CD4-positive, alpha-beta memory T cell (primary cell): ENCODE data around the gene USP34. TPM values are rescaled to one million over a fixed set of nuclear protein-coding genes. Genes with fewer than 3 reads are reported as not detected.
A peak's percentile ranks its signal among the peaks of the same experiment; 100 is the strongest.

Source experiments
- CTCF ChIA-PET: fragments of 350-600 bp; sonication (Branson Sonifier 250); formaldehyde crosslinking; loops from one replicate; lab custom pipeline; 2021; ENCODE audit warnings: inconsistent platforms; ENCODE audit not compliant: partially characterized antibody; lab: Charles Lee
- POLR2A ChIA-PET: fragments of 350-600 bp; sonication (Branson Sonifier 250); formaldehyde crosslinking; loops from one replicate; lab custom pipeline; 2021; ENCODE audit not compliant: partially characterized antibody; lab: Charles Lee
- DNase-seq, 5 donors: peaks; one replicate each; pipeline versions ENCODE4 v3.0.0 to v3.0.0-alpha.2; 2020 to 2022; ENCODE audit warnings: mixed read lengths in 1 of 5
- H3K27ac ChIP-seq: one replicate; pipeline ENCODE4 v1.7.0; 2013; ENCODE audit warnings: low read depth, low read length
- H3K27me3 ChIP-seq: 2 replicates; pipeline ENCODE4 v1.7.0; 2013; ENCODE audit warnings: mild to moderate bottlenecking, low read length, moderate library complexity; ENCODE audit not compliant: insufficient read depth
- H3K36me3 ChIP-seq: 2 replicates; pipeline ENCODE4 v1.7.0; 2013; ENCODE audit warnings: mild to moderate bottlenecking, low read length, moderate library complexity; ENCODE audit not compliant: insufficient read depth
- H3K4me1 ChIP-seq: 2 replicates; pipeline ENCODE4 v1.7.0; 2013; ENCODE audit warnings: mild to moderate bottlenecking, low read length, moderate library complexity; ENCODE audit not compliant: insufficient read depth
- H3K4me3 ChIP-seq, 2 donors: one replicate each; pipeline ENCODE4 v1.7.0; 2013; ENCODE audit warnings: low read length in 2 of 2, mild to moderate bottlenecking in 1 of 2
- H3K9me3 ChIP-seq, 2 donors: one replicate each; pipeline ENCODE4 v1.7.0; 2013; ENCODE audit warnings: low read length in 2 of 2, control low read depth in 1 of 2; ENCODE audit not compliant: control insufficient read depth in 1 of 2
- H3K27ac Mint-ChIP-seq, 7 donors: one replicate each; pipeline ENCODE4 v1.8.0; 2020 to 2021; ENCODE audit warnings: mixed read lengths in 7 of 7, mild to moderate bottlenecking in 6 of 7, inconsistent platforms in 3 of 7, moderate library complexity in 3 of 7
- H3K27me3 Mint-ChIP-seq, 2 donors: one replicate each; pipeline ENCODE4 v1.8.0; 2020 to 2021; ENCODE audit warnings: mixed read lengths in 2 of 2
- H3K36me3 Mint-ChIP-seq, 2 donors: one replicate each; pipeline ENCODE4 v1.8.0; 2020 to 2021; ENCODE audit warnings: mixed read lengths in 2 of 2, inconsistent platforms in 1 of 2, mild to moderate bottlenecking in 1 of 2
- H3K4me1 Mint-ChIP-seq, 4 donors: one replicate each; pipeline ENCODE4 v1.8.0; 2020 to 2021; ENCODE audit warnings: mixed read lengths in 4 of 4, mild to moderate bottlenecking in 1 of 4
- H3K4me3 Mint-ChIP-seq, 8 donors: one replicate each; pipeline ENCODE4 v1.8.0; 2020 to 2021; ENCODE audit warnings: mixed read lengths in 8 of 8, mild to moderate bottlenecking in 7 of 8, moderate library complexity in 6 of 8, inconsistent platforms in 3 of 8
- H3K9me3 Mint-ChIP-seq, 8 donors: one replicate each; pipeline ENCODE4 v1.8.0; 2020 to 2021; ENCODE audit warnings: mixed read lengths in 8 of 8, mild to moderate bottlenecking in 5 of 8, inconsistent platforms in 3 of 8, moderate library complexity in 1 of 8
- intact Hi-C: fragments of 100-400 bp; cut with micrococcal nuclease; formaldehyde crosslinking; loops from one replicate; pipeline ENCODE4 v1.15.1; 2023
- polyA plus RNA-seq, 2 donors: library from polyadenylated mRNA; unstranded; fragments of 300-500 nt; fragmentation: Illumina TruSeq; gene quantifications; one replicate each; pipeline ENCODE4 v1.2.3, GENCODE V29; 2021
- total RNA-seq, 2 experiments: library from RNA; stranded (reverse); gene quantifications; one replicate each; pipeline ENCODE4 v1.2.3, GENCODE V29; 2021

The USP34 gene
- total and polyA plus RNA-seq, 4 experiments from 2014 or later, result 7.9 to 164 (median 94.9) TPM

GRCh38 chr2:61356958-61357350 lies 113.9 kb downstream of the USP34 start:
- peaks cover 47 to 57% of the 10 kb centered on the region in 2 donors for H3K36me3 Mint-ChIP-seq
- POLR2A ChIA-PET, result no interaction called here
- peaks cover 0 to 12% (median 6%) of the 10 kb centered on the region in 8 donors for H3K9me3 Mint-ChIP-seq
- no peak overlapping the region for H3K4me3 ChIP-seq
- peaks cover 12% of the 10 kb centered on the region for H3K4me1 ChIP-seq
- peak overlapping the region in 1 of 7 donors; percentile 36 for H3K27ac Mint-ChIP-seq
- no peaks in the 10 kb centered on the region for H3K9me3 ChIP-seq
- H3K27me3 ChIP-seq, result no peaks in the 10 kb centered on the region
- peak overlapping the region in 1 of 8 donors; percentile 38 for H3K4me3 Mint-ChIP-seq
- CTCF ChIA-PET, result interaction anchor here (1.2 kb wide), 1 partner anchor 13 kb away, joined by 3 read pairs; no protein-coding TSS in a partner anchor
- H3K27me3 Mint-ChIP-seq, result no peaks in the 10 kb centered on the region
- no peak for DNase-seq
- H3K27ac ChIP-seq, result no peak overlapping the region
- intact Hi-C loops, result no loop called here
- H3K4me1 Mint-ChIP-seq, result peaks cover 32 to 66% (median 46%) of the 10 kb centered on the region in 4 donors
- no peaks in the 10 kb centered on the region for H3K36me3 ChIP-seq

DNA sequence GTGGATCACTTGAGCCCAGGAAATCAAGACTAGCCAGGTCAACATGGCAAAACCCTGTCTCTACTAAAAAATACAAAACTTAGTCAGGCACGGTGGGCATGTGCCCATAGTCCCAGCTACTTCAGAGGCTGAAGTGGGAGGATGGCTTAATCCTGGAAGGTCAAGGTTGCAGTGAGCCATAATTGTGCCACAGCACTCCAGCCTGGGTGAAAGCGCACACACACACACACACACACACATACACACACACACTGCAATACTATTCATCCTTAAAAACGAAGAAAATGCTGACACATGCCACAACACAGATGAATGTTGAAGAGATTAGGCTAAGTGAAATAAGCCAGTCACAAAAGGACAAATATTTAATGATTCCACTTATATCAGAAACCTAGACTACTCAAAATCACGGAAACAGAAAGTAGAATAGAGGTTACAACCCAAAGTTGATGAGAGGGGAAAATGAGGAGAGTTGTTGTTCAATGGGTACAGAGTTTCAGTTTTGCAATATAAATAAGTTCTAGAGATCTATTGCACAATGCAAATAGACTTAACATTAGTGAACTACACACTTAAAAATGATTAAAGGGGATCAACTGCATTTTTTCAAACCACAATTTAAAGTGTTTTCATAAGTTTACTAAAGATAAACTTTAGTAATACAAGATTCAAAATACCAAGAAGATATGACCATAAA lies 114.5 kb downstream of the USP34 start:
- POLR2A ChIA-PET, result no interaction called here
- CTCF ChIA-PET, result interaction anchor here (1.2 kb wide), 1 partner anchor 13 kb away, joined by 3 read pairs; no protein-coding TSS in a partner anchor
- no peak overlapping the region for H3K27ac ChIP-seq

DNA sequence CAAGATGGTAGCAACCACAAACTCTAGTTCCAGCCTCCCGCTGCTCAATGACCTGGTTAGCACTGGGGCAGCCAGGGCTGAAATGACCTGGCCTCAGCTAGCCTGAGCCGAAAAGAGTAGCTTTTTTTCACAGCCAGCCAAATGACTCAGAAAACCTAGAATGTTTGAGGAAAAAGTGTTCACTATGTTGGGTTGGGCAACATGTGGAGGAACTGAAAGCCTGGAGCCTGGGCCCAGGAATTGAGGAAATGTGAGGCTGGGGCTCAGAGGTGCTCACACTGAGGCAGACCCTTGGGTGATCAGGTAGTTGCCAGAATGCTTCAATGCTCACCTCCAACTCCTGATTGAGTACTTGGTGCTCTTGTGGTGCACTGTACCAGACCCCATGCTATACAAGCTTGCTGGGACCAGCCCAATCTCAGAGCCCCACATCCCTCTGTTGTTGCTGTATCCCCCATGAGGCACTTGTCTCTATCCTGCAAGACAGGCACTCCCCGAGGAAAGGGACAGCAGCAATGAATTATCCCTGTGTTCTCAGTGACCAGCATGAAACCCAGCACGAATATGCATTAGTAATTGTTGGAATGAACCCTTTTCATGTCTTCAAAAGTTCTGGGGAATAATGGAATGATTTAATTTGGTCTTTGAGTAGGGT lies 116.2 kb downstream of the USP34 start:
- no peaks in the 10 kb centered on the region for H3K9me3 ChIP-seq
- peaks cover 12% of the 10 kb centered on the region for H3K4me1 ChIP-seq
- H3K27me3 ChIP-seq, result no peaks in the 10 kb centered on the region
- CTCF ChIA-PET, result no interaction called here
- Mint-ChIP-seq H3K4me3 (no peak overlapping the region), H3K27me3 (no peaks in the 10 kb centered on the region), H3K27ac (no peak overlapping the region), H3K9me3 (peaks cover 0 to 12% (median 6%) of the 10 kb centered on the region in 8 donors), H3K36me3 (peaks cover 50 to 60% of the 10 kb centered on the region in 2 donors), H3K4me1 (peaks cover 24 to 51% (median 34%) of the 10 kb centered on the region in 4 donors)
- DNase-seq, result no peak
- intact Hi-C loops, result no loop called here
- no peak overlapping the region for H3K27ac ChIP-seq
- no peak overlapping the region for H3K4me3 ChIP-seq
- no peaks in the 10 kb centered on the region for H3K36me3 ChIP-seq
- POLR2A ChIA-PET, result interaction anchor here (1.0 kb wide), 1 partner anchor 9 kb away, joined by 3 read pairs; no protein-coding TSS in a partner anchor

More for the DNA sequence above, 114.5 kb downstream of the USP34 start:
- Mint-ChIP-seq H3K36me3 (peaks cover 44 to 54% of the 10 kb centered on the region in 2 donors), H3K27me3 (no peaks in the 10 kb centered on the region), H3K4me3 (peak overlapping the region in 2 of 8 donors; percentile 38 to 46), H3K4me1 (peaks cover 30 to 63% (median 44%) of the 10 kb centered on the region in 4 donors), H3K27ac (peak overlapping the region in 2 of 7 donors; percentile 1 to 25), H3K9me3 (peaks cover 0 to 12% (median 6%) of the 10 kb centered on the region in 8 donors)
- Histone ChIP-seq H3K27me3 (no peaks in the 10 kb centered on the region), H3K9me3 (no peaks in the 10 kb centered on the region), H3K4me3 (no peak overlapping the region), H3K4me1 (peaks cover 12% of the 10 kb centered on the region), H3K36me3 (no peaks in the 10 kb centered on the region)
- intact Hi-C loops, result no loop called here
- DNase-seq, result no peak

- CTCF ChIA-PET, result no interaction called here
- POLR2A ChIA-PET, result interaction anchor here (1.0 kb wide), 2 partner anchors 8 to 17 kb away, joined by 3 to 4 read pairs; no protein-coding TSS in a partner anchor
Measured at GRCh38 chr2:61353909-61354308, 117.0 kb downstream of the USP34 start.

DNA sequence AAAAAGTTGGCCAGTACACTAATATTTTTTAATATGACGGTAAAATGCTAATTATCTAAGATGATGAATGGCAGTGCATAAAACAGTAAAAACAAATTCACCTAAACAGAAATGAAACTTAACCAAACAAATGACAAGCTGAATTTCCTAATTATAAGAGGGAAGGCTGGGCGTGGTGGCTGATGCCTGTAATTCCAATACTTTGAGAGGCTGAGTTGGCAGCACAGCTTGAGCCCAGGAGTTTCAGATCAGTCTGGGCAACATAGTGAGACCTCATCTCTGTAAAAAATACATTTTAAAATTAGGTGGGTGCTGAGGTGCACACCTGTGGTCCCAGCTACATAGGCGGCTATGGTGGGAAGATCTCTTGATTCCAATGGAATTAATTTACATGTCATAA lies 120.1 kb downstream of the USP34 start:
- Histone ChIP-seq H3K9me3 (no peaks in the 10 kb centered on the region), H3K36me3 (peaks cover 11% of the 10 kb centered on the region), H3K27me3 (no peaks in the 10 kb centered on the region), H3K4me3 (no peak overlapping the region), H3K27ac (no peak overlapping the region), H3K4me1 (no peaks in the 10 kb centered on the region)
- intact Hi-C loops, result no loop called here
- Mint-ChIP-seq H3K4me3 (no peak overlapping the region), H3K4me1 (peaks cover 5 to 18% (median 13%) of the 10 kb centered on the region in 4 donors), H3K27ac (peak overlapping the region in 1 of 7 donors; percentile 29), H3K27me3 (no peaks in the 10 kb centered on the region), H3K9me3 (peaks cover 0 to 12% (median 6%) of the 10 kb centered on the region in 8 donors), H3K36me3 (peaks cover 58% of the 10 kb centered on the region in 2 donors)
- ChIA-PET POLR2A (no interaction called here), CTCF (interaction anchor here (1.5 kb wide), 1 partner anchor 16 kb away, joined by 3 read pairs; no protein-coding TSS in a partner anchor)
- no peak for DNase-seq

More at GRCh38 chr2:61353909-61354308, 117.0 kb downstream of the USP34 start:
- no peaks in the 10 kb centered on the region for H3K9me3 ChIP-seq
- DNase-seq, result no peak
- Mint-ChIP-seq H3K4me1 (peaks cover 19 to 45% (median 30%) of the 10 kb centered on the region in 4 donors), H3K4me3 (peak overlapping the region in 2 of 8 donors; percentile 22 to 29), H3K27ac (no peak overlapping the region), H3K27me3 (no peaks in the 10 kb centered on the region), H3K9me3 (peaks cover 0 to 12% (median 6%) of the 10 kb centered on the region in 8 donors), H3K36me3 (peaks cover 53 to 60% of the 10 kb centered on the region in 2 donors)
- H3K27ac ChIP-seq, result no peak overlapping the region
- H3K36me3 ChIP-seq, result no peaks in the 10 kb centered on the region
- intact Hi-C loops, result no loop called here
- peaks cover 12% of the 10 kb centered on the region for H3K4me1 ChIP-seq
- H3K4me3 ChIP-seq, result no peak overlapping the region
- no peaks in the 10 kb centered on the region for H3K27me3 ChIP-seq

GRCh38 chr2:61343141-61343540 lies 127.7 kb downstream of the USP34 start:
- Histone ChIP-seq H3K27ac (no peak overlapping the region), H3K9me3 (no peaks in the 10 kb centered on the region), H3K4me3 (no peak overlapping the region), H3K27me3 (no peaks in the 10 kb centered on the region), H3K36me3 (peaks cover 35% of the 10 kb centered on the region), H3K4me1 (no peaks in the 10 kb centered on the region)
- POLR2A ChIA-PET, result no interaction called here
- no peaks in the 10 kb centered on the region for H3K9me3 Mint-ChIP-seq
- peaks cover 0 to 9% (median 1%) of the 10 kb centered on the region in 4 donors for H3K4me1 Mint-ChIP-seq
- no peaks in the 10 kb centered on the region for H3K27me3 Mint-ChIP-seq
- DNase-seq, result no peak
- peak overlapping the region in 1 of 7 donors; percentile 1 for H3K27ac Mint-ChIP-seq
- CTCF ChIA-PET, result no interaction called here
- intact Hi-C loops, result no loop called here
- no peak overlapping the region for H3K4me3 Mint-ChIP-seq
- peaks cover 58 to 66% of the 10 kb centered on the region in 2 donors for H3K36me3 Mint-ChIP-seq

- no peaks in the 10 kb centered on the region for H3K27me3 ChIP-seq
- CTCF ChIA-PET, result no interaction called here
- H3K4me3 ChIP-seq, result no peak overlapping the region
- POLR2A ChIA-PET, result no interaction called here
- Mint-ChIP-seq H3K4me3 (no peak overlapping the region), H3K36me3 (peaks cover 53 to 56% of the 10 kb centered on the region in 2 donors), H3K27me3 (no peaks in the 10 kb centered on the region), H3K9me3 (no peaks in the 10 kb centered on the region), H3K4me1 (peaks cover 0 to 9% (median 1%) of the 10 kb centered on the region in 4 donors), H3K27ac (no peak overlapping the region)
- peaks cover 37% of the 10 kb centered on the region for H3K36me3 ChIP-seq
- H3K4me1 ChIP-seq, result no peaks in the 10 kb centered on the region
- intact Hi-C loops, result no loop called here
- no peaks in the 10 kb centered on the region for H3K9me3 ChIP-seq
- no peak for DNase-seq
- H3K27ac ChIP-seq, result no peak overlapping the region
Measured at GRCh38 chr2:61340242-61340641, 130.6 kb downstream of the USP34 start.
